AG04450 (cell line): Measurements from ENCODE around the gene UNC5A. TPM values are rescaled to one million over a fixed set of nuclear protein-coding genes. Genes with fewer than 3 reads are reported as not detected.

Source experiments
- CTCF ChIA-PET: fragments of 300-600, 350-600 bp; formaldehyde crosslinking; extraction: SDS; loops from one replicate; lab custom pipeline; 2022; ENCODE audit warnings: antibody characterized with exemption, inconsistent platforms; lab: Charles Lee
- POLR2A ChIA-PET: fragments of 350-600 bp; formaldehyde crosslinking; extraction: SDS; loops from one replicate; lab custom pipeline; 2021; ENCODE audit warnings: antibody characterized with exemption, inconsistent platforms; lab: Yijun Ruan, JAX
- DNase-seq: peaks from one replicate; pipeline ENCODE4 v3.0.0-alpha.2; 2011; ENCODE audit warnings: low read depth, low spot score
- H3K27ac ChIP-seq: one replicate; pipeline ENCODE4 v1.5.1; 2012; ENCODE audit warnings: low read depth, low read length, control low read depth
- H3K27me3 ChIP-seq: one replicate; pipeline ENCODE4 v1.6.0; 2012; ENCODE audit warnings: low read length; ENCODE audit not compliant: control insufficient read depth, insufficient read depth
- H3K4me3 ChIP-seq: 2 replicates; pipeline ENCODE4 v1.5.1; 2011; ENCODE audit warnings: mild to moderate bottlenecking, low read depth, low read length, control low read depth
- H3K9me3 ChIP-seq: 2 replicates; pipeline ENCODE4 v1.5.1; 2012; ENCODE audit warnings: low read length; ENCODE audit not compliant: control insufficient read depth, insufficient read depth
- polyA plus RNA-seq: library from polyadenylated mRNA; depleted of rRNA; stranded (reverse); fragments of >200 nt; gene quantifications from 2 replicates; pipeline ENCODE4 v1.2.3, GENCODE V29; 2011
- TF ChIP-seq, protein P1 (sequence below): IDR thresholded peaks from 2 replicates; pipeline ENCODE4 v1.5.1; 2011; ENCODE audit warnings: low read depth, low read length, control low read depth, inconsistent platforms

Gene UNC5A
- polyA plus RNA-seq, 1 experiment = not detected

GRCh38 chr5:176789873-176790615, 20.3 kb upstream of the UNC5A start:
- POLR2A ChIA-PET = no interaction called here
- H3K27ac ChIP-seq = no peak overlapping the region
- no peak overlapping the region for H3K4me3 ChIP-seq
- CTCF ChIA-PET = no interaction called here
- no peak for DNase-seq
- no peaks in the 10 kb centered on the region; the same call in 1 of the 2 replicates for H3K9me3 ChIP-seq
- TF ChIP-seq, protein P1, sequence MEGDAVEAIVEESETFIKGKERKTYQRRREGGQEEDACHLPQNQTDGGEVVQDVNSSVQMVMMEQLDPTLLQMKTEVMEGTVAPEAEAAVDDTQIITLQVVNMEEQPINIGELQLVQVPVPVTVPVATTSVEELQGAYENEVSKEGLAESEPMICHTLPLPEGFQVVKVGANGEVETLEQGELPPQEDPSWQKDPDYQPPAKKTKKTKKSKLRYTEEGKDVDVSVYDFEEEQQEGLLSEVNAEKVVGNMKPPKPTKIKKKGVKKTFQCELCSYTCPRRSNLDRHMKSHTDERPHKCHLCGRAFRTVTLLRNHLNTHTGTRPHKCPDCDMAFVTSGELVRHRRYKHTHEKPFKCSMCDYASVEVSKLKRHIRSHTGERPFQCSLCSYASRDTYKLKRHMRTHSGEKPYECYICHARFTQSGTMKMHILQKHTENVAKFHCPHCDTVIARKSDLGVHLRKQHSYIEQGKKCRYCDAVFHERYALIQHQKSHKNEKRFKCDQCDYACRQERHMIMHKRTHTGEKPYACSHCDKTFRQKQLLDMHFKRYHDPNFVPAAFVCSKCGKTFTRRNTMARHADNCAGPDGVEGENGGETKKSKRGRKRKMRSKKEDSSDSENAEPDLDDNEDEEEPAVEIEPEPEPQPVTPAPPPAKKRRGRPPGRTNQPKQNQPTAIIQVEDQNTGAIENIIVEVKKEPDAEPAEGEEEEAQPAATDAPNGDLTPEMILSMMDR = no peak
- H3K27me3 ChIP-seq = peaks cover 67% of the 10 kb centered on the region

GRCh38 chr5:176790941-176791340, 19.4 kb upstream of the UNC5A start:
- no peak for DNase-seq
- Histone ChIP-seq H3K27me3 (peaks cover 75% of the 10 kb centered on the region), H3K4me3 (no peak overlapping the region), H3K27ac (no peak overlapping the region), H3K9me3 (no peaks in the 10 kb centered on the region; the same call in 1 of the 2 replicates)
- ChIA-PET CTCF (interaction anchor here (1.5 kb wide), 1 partner anchor 130 kb away, joined by 3 read pairs; no protein-coding TSS in a partner anchor), POLR2A (no interaction called here)
- TF ChIP-seq, protein P1 = no peak

DNA sequence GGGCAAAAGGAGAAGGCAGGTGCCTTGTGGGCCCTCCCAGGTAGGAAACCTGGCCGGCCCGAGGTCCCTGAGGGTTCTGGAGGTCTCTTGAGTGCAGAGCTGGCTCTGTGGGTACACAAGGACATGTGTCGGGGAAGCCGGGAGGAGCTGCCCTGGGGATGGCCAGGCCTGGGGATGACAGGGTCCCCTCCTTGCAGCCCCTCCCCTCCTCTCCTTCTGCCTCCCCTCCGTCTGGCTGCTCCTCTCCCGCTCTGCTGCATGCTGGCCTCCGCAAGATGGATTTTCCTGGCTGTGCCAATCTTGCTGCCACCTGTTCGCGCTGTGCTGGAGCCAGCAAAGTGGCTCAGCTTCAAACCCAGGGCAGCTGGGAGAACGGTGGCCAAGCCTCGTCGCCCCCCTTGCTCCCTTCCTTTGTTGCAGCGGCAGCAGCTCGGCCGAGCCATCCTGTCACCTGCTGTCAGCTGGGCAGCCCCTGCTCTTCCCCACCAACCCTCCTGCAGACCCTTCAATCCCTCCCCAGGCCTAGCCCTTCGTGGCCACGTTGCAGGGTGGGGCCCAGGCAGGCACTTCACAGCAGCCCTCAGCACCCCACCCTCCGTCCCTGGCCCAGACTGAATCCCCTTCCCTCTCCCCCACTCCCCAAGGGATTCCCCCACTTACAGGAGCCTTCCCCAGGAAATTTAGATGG, 17.6 kb upstream of the UNC5A start:
- H3K9me3 ChIP-seq = no peaks in the 10 kb centered on the region; the same call in 1 of the 2 replicates
- H3K4me3 ChIP-seq = no peak overlapping the region
- POLR2A ChIA-PET = no interaction called here
- no peak overlapping the region for H3K27ac ChIP-seq
- H3K27me3 ChIP-seq = peaks cover 69% of the 10 kb centered on the region
- TF ChIP-seq, protein P1 = no peak
- no peak for DNase-seq
- CTCF ChIA-PET = no interaction called here

- Histone ChIP-seq H3K27me3 (peaks cover 63% of the 10 kb centered on the region), H3K9me3 (no peaks in the 10 kb centered on the region; the same call in 1 of the 2 replicates), H3K27ac (no peak overlapping the region), H3K4me3 (no peak overlapping the region)
- no peak for DNase-seq
- TF ChIP-seq, protein P1 = no peak
- CTCF ChIA-PET = no interaction called here
- POLR2A ChIA-PET = no interaction called here
These were observed 17.0 kb upstream of the UNC5A start for GRCh38 chr5:176793343-176793699.

DNA sequence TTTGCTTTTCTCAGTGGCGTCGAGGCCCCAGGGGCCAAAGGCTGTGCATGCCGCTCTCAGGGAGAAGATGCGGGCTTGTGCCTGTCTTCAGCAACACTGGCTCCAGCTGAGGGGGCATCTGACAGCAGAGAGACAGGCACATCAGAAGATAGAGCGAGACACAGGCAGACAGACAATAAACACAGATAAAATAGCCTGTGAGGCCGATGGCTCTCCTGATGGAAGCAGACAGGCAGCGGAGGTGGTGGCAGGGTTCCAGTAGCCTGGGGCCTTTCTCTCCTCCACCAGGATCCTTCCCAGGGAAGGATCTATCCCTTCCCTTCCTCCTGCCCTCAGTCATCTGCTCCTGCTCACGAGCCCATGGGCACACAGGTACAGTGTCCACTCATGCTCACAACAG, 16.6 kb upstream of the UNC5A start:
- no peak overlapping the region for H3K27ac ChIP-seq
- H3K9me3 ChIP-seq = no peaks in the 10 kb centered on the region; the same call in 1 of the 2 replicates
- TF ChIP-seq, protein P1 = no peak
- peaks cover 59% of the 10 kb centered on the region for H3K27me3 ChIP-seq
- CTCF ChIA-PET = no interaction called here
- no peak for DNase-seq
- POLR2A ChIA-PET = no interaction called here
- no peak overlapping the region for H3K4me3 ChIP-seq
